ENCODE data around the gene RHBDL3.

Gene RHBDL3

GRCh38 chr17:32266389-32267301 lies 1.0 kb downstream of the RHBDL3 start:
- DNase-seq (ENCODE audit: low read depth) = no peak

- no peak for DNase-seq (ENCODE audit: low read depth)
These were observed 2.1 kb downstream of the RHBDL3 start for GRCh38 chr17:32267690-32268205.

- DNase-seq (ENCODE audit: low read depth) = no peak
These were observed 3.2 kb downstream of the RHBDL3 start for GRCh38 chr17:32268734-32269288.

GRCh38 chr17:32269377-32269776 lies 3.7 kb downstream of the RHBDL3 start:
- no peak for DNase-seq (ENCODE audit: low read depth)

GRCh38 chr17:32271844-32272243 lies 6.2 kb downstream of the RHBDL3 start:
- DNase-seq (ENCODE audit: low read depth) = no peak

GRCh38 chr17:32274101-32274500 lies 8.5 kb downstream of the RHBDL3 start:
- DNase-seq (ENCODE audit: low read depth) = no peak

- DNase-seq (ENCODE audit: low read depth) = no peak
These were observed 9.0 kb downstream of the RHBDL3 start for GRCh38 chr17:32274643-32275042.

- no peak for DNase-seq (ENCODE audit: low read depth)
These were observed 9.7 kb downstream of the RHBDL3 start for GRCh38 chr17:32275060-32276042.

GRCh38 chr17:32276171-32276601 lies 10.6 kb downstream of the RHBDL3 start:
- DNase-seq (ENCODE audit: low read depth) = no peak

GRCh38 chr17:32277284-32277683 lies 11.7 kb downstream of the RHBDL3 start:
- DNase-seq (ENCODE audit: low read depth) = no peak

GRCh38 chr17:32278815-32279214 lies 13.2 kb downstream of the RHBDL3 start:
- DNase-seq (ENCODE audit: low read depth) = no peak

- no peak for DNase-seq (ENCODE audit: low read depth)
These were observed 14.5 kb downstream of the RHBDL3 start for GRCh38 chr17:32279891-32280716.

GRCh38 chr17:32281011-32281451 lies 15.4 kb downstream of the RHBDL3 start:
- DNase-seq (ENCODE audit: low read depth) = no peak

GRCh38 chr17:32283745-32284201 lies 18.1 kb downstream of the RHBDL3 start:
- DNase-seq (ENCODE audit: low read depth) = no peak

GRCh38 chr17:32285306-32285705 lies 19.7 kb downstream of the RHBDL3 start:
- DNase-seq (ENCODE audit: low read depth) = no peak

- no peak for DNase-seq (ENCODE audit: low read depth)
These were observed 20.3 kb downstream of the RHBDL3 start for GRCh38 chr17:32285746-32286517.

- no peak for DNase-seq (ENCODE audit: low read depth)
These were observed 20.9 kb downstream of the RHBDL3 start for GRCh38 chr17:32286518-32286900.

GRCh38 chr17:32287804-32288511 lies 22.3 kb downstream of the RHBDL3 start:
- DNase-seq (ENCODE audit: low read depth) = no peak

- no peak for DNase-seq (ENCODE audit: low read depth)
These were observed 23.0 kb downstream of the RHBDL3 start for GRCh38 chr17:32288615-32289014.
